ENCODE measurements around the gene HCN3. TPM values are rescaled to one million over a fixed set of nuclear protein-coding genes. Genes with fewer than 3 reads are reported as not detected.

The HCN3 gene
- total RNA-seq, 1 experiment from 2014 or later, result 19.6 TPM

- Mint-ChIP-seq H3K27ac (ENCODE audit: unreplicated experiment) (no peak overlapping the region), H3K36me3 (ENCODE audit: insufficient read depth, unreplicated experiment) (peaks cover 57% of the 10 kb centered on the region), H3K4me1 (ENCODE audit: low read depth, unreplicated experiment) (peaks cover 29% of the 10 kb centered on the region), H3K27me3 (ENCODE audit: unreplicated experiment) (no peaks in the 10 kb centered on the region), H3K4me3 (ENCODE audit: low read depth, unreplicated experiment) (peak overlapping the region; percentile 74), H3K9me3 (ENCODE audit: low read depth, unreplicated experiment) (no peaks in the 10 kb centered on the region)
- intact Hi-C loops (cut with micrococcal nuclease; ENCODE audit: unreplicated experiment), result no loop called here
- no peak for TF ChIP-seq CTCF (IDR thresholded peaks at IDR 0.05; ENCODE audit: unreplicated experiment)
- DNase-seq, result no peak
- CTCF ChIA-PET, result interaction anchor here (1.4 kb wide), 1 partner anchor 49 kb away, joined by 3 read pairs; no protein-coding TSS in a partner anchor
- BruUV-seq (replicated peaks), result TSS peak; percentile 39
Observed at GRCh38 chr1:155256058-155256852, 21.0 kb upstream of the HCN3 start.

DNA sequence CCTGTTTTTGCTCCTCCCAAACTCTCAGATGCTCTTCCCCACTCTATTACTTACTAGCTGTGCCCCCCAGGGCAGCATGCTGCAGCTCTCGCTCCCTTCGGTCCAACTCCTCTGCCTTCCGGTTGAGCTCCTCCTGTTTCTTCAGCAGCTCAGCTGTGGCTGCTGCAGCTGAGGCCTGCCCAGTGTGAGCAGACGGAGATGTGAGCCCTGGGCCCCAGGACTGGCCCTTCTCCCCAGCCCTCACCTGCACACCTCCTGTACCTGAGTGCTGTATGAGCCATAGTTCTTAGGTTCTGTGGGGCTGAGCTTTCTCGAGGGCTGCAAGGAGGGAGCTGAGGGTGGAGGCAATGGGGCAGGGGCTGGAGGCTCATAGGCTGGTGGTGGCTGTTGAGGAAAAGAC is 17.0 kb upstream of the HCN3 start:
- intact Hi-C loops (cut with micrococcal nuclease; ENCODE audit: unreplicated experiment), result no loop called here
- Mint-ChIP-seq H3K4me1 (ENCODE audit: low read depth, unreplicated experiment) (peaks cover 28% of the 10 kb centered on the region), H3K27ac (ENCODE audit: unreplicated experiment) (no peak overlapping the region), H3K9me3 (ENCODE audit: low read depth, unreplicated experiment) (no peaks in the 10 kb centered on the region), H3K27me3 (ENCODE audit: unreplicated experiment) (no peaks in the 10 kb centered on the region), H3K36me3 (ENCODE audit: insufficient read depth, unreplicated experiment) (peaks cover 76% of the 10 kb centered on the region), H3K4me3 (ENCODE audit: low read depth, unreplicated experiment) (peak overlapping the region; percentile 96)
- CTCF ChIA-PET, result interaction anchor here (1.1 kb wide), 1 partner anchor 13 kb away, joined by 5 read pairs; the partner anchor contains the start of gene CLK2
- no TSS peak for BruUV-seq (replicated peaks)
- DNase-seq, result no peak
- no peak for TF ChIP-seq CTCF (IDR thresholded peaks at IDR 0.05; ENCODE audit: unreplicated experiment)

DNA sequence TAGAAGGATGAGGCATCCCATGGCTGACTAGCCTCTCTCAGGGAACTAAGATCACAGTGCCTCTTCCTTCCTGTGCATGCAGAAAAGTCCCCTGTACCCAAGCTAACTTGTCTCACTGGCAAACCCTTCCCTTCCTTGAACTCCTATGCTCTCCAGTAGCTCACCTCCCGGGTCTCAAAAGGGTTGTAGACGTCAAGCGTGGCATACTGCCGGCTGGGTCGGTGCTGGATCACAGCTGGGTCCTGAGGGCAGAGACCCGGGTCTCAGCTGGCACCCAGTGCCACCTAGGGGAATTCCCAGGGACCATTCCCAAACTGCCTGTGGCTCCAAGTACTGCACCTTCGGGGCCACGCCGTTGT is 15.8 kb upstream of the HCN3 start:
- Mint-ChIP-seq H3K36me3 (ENCODE audit: insufficient read depth, unreplicated experiment) (peaks cover 74% of the 10 kb centered on the region), H3K4me3 (ENCODE audit: low read depth, unreplicated experiment) (peak overlapping the region; percentile 96), H3K27me3 (ENCODE audit: unreplicated experiment) (no peaks in the 10 kb centered on the region), H3K9me3 (ENCODE audit: low read depth, unreplicated experiment) (no peaks in the 10 kb centered on the region), H3K4me1 (ENCODE audit: low read depth, unreplicated experiment) (peaks cover 28% of the 10 kb centered on the region), H3K27ac (ENCODE audit: unreplicated experiment) (peak overlapping the region; percentile 97)
- CTCF ChIA-PET, result interaction anchor here (0.9 to 2.1 kb wide), 6 partner anchors 10 to 170 kb away, joined by 3 to 24 read pairs (median 4); no protein-coding TSS in a partner anchor
- no TSS peak for BruUV-seq (replicated peaks)
- peak; percentile 37 for DNase-seq
- intact Hi-C loops (cut with micrococcal nuclease; ENCODE audit: unreplicated experiment), result no loop called here
- no peak for TF ChIP-seq CTCF (IDR thresholded peaks at IDR 0.05; ENCODE audit: unreplicated experiment)

DNA sequence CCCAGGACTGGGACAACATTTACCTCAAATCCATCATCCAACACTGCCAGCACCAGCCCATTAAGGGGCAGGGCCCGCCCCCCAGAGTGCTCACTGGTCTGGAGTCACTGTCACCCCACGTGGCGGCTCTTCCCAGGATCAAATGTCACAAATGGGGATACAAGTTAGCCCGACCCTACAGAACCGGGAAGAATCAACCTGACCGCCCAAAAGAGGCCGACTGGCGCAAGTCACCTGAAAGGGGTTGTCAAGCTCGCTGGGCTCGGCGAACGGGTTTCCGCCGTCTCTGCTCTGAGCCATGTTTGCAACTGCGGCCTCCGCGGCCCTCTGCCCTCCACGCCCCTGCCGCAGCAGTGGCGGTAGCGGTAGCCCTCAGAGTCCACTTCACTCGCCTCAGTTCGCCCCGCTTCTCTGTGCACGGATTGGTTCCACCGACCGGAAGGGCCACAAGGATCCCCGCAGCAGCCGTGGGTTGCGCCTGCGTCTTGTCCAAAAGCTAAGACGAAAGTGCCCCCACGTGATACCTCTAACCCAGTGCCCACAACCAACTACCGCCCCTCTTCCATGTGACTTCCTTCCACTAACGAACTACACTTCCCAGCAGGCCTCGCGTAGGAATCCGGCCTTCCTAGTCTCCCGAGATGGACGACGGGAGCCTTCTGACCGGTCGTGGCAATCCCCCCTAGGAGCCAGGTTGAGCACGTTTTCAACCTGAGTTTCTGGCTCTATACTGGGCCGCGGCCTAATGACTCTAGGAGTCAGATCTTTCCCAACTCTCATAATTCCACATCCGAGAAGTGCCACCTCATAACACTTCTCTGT is 15.2 kb upstream of the HCN3 start, which contains the start of gene SCAMP3:
TSS of gene SCAMP3 (minus strand) at position 509 of the 822 bp plus-strand sequence. CDS start at position 300, 209 bp downstream.
- BruUV-seq (replicated peaks), result TSS peak; percentile 42
- Mint-ChIP-seq H3K27me3 (ENCODE audit: unreplicated experiment) (no peaks in the 10 kb centered on the region), H3K4me1 (ENCODE audit: low read depth, unreplicated experiment) (peaks cover 28% of the 10 kb centered on the region), H3K27ac (ENCODE audit: unreplicated experiment) (peak within 1 kb of the TSS; percentile 97), H3K4me3 (ENCODE audit: low read depth, unreplicated experiment) (peak within 1 kb of the TSS; percentile 96), H3K36me3 (ENCODE audit: insufficient read depth, unreplicated experiment) (peaks cover 74% of the 10 kb centered on the region), H3K9me3 (ENCODE audit: low read depth, unreplicated experiment) (no peaks in the 10 kb centered on the region)
- intact Hi-C loops (cut with micrococcal nuclease; ENCODE audit: unreplicated experiment), result no loop called here
- no peak for TF ChIP-seq CTCF (IDR thresholded peaks at IDR 0.05; ENCODE audit: unreplicated experiment)
- CTCF ChIA-PET, result interaction anchor here (0.6 to 2.1 kb wide), 8 partner anchors 11 to 171 kb away, joined by 3 to 24 read pairs (median 4); no protein-coding TSS in a partner anchor
- peak; percentile 95 for DNase-seq

All from Calu3 (cell line).